Heart left ventricle (tissue), 16 donors: ENCODE measurements around the gene SPEF1. TPM values are rescaled to one million over a fixed set of nuclear protein-coding genes. Genes with fewer than 3 reads are reported as not detected.

Source experiments
- ATAC-seq, 4 donors: fragments of 200-7000 bp; cut with Tn5 transposase; one replicate each; pipeline ENCODE4 v1.9.1; 2020 to 2022; ENCODE audit warnings: moderate library complexity in 4 of 4, mild to moderate bottlenecking in 3 of 4, moderate number of reproducible peaks in 1 of 4
- DNase-seq, 5 donors: peaks; one replicate each; pipeline ENCODE4 v3.0.0-alpha.2; 2020
- H3K27ac ChIP-seq, 12 donors: fragments of 200-600 bp; sonication (generic) in 4 of 12; one replicate each; pipeline versions ENCODE4 v1.5.0 to v1.8.0; 2016 to 2022; ENCODE audit warnings: mild to moderate bottlenecking in 2 of 12
- H3K27me3 ChIP-seq, 9 donors: fragments of 200-600 bp; sonication (generic) in 2 of 9; one replicate each; pipeline versions ENCODE4 v1.5.1 to v1.8.0; 2016 to 2022; ENCODE audit warnings: mild to moderate bottlenecking in 3 of 9
- H3K36me3 ChIP-seq, 9 donors: fragments of 200-600 bp; sonication (generic) in 2 of 9; one replicate each; pipeline versions ENCODE4 v1.5.0 to v1.8.0; 2018 to 2022; ENCODE audit warnings: mild to moderate bottlenecking in 2 of 9
- H3K4me1 ChIP-seq, 12 donors: fragments of 200-600 bp; sonication (generic) in 4 of 12; one replicate each; pipeline versions ENCODE4 v1.5.0 to v1.8.0; 2016 to 2022; ENCODE audit warnings: mild to moderate bottlenecking in 3 of 12
- H3K4me3 ChIP-seq, 12 donors: fragments of 200-600 bp; sonication (generic) in 4 of 12; one replicate each; pipeline versions ENCODE4 v1.5.0 to v1.8.0; 2017 to 2022; ENCODE audit warnings: mild to moderate bottlenecking in 9 of 12, moderate library complexity in 4 of 12
- H3K9me3 ChIP-seq, 12 donors: fragments of 200-600 bp; sonication (generic) in 4 of 12; one replicate each; pipeline versions ENCODE4 v1.5.0 to v1.8.0; 2016 to 2022; ENCODE audit warnings: mild to moderate bottlenecking in 1 of 12
- POLR2A ChIP-seq, 2 donors: fragments of 450-650 bp; IDR thresholded peaks; one replicate each; pipeline ENCODE4 v1.6.1; 2017; ENCODE audit warnings: antibody characterized with exemption in 2 of 2, mild to moderate bottlenecking in 2 of 2, moderate library complexity in 2 of 2
- WGBS, 4 donors: extraction: QIAGEN DNeasy Blood & Tissue Kit in 2 of 4; methylation state at CpG; one replicate each; pipeline versions ENCODE4 v1.1.5 to v1.1.7; 2013 to 2018; 5-methylcytosine and 5-hydroxymethylcytosine counted together
- intact Hi-C, 10 donors: fragments of 100-400 bp; cut with DNase I; formaldehyde crosslinking; loops; one replicate each; pipeline versions ENCODE4 v1.11.1 to v1.14.2; 2022
- polyA plus RNA-seq, 2 donors: library from polyadenylated mRNA; stranded (reverse); fragments of 200-250 nt; gene quantifications; one replicate each; pipeline ENCODE4 v1.2.3, GENCODE V29; 2013
- total RNA-seq, 9 donors: library from RNA; depleted of rRNA in 2 of 9; stranded (reverse); fragments of >200 nt in 2 of 9; fragmentation: NEBNext Ultra II Directional in 3 of 9; extraction: Animal tissue kit (Norgen Biotek cat#: 25700) in 3 of 9; gene quantifications; one replicate each; pipeline versions ENCODE4 v1.1.0 to v1.2.4, GENCODE V29; 2016 to 2023
- TF ChIP-seq, protein P1 (sequence below), 12 donors: fragments of 200-600 bp; sonication (generic) in 4 of 12; IDR thresholded peaks; one replicate each; pipeline versions ENCODE4 v1.5.0 to v1.8.0; 2018 to 2022; ENCODE audit warnings: antibody characterized with exemption in 12 of 12, mild to moderate bottlenecking in 5 of 12
- donor health status: ischemic (EF 13 %, LVEDD 7.1; RV severe dilation, severe dysfunction).
- donor health status: healthy with polysubstance abuse.
- donor health status: DM: no; HTN: yes; CAD: no.
- donor health status: DM: no; HTN: no; CAD: no.
- donor health status: ischemic (EF 25% LVEDD 6.9; RV normal size, moderate dysfunction).
- donor health status: ischemic (EF 25% LVEDD 5.7; RV mildly dilated, moderate dysfunction).
- donor health status: healthy.
- donor health status: DM: yes; HTN: yes; CAD: no.
- donor health status: ischemic (EF 35%, LVEDD 5.7; RV mildly dilated, moderate dysfunction).
- donor health status: nonischemic (EF 11% LVEDD 7.7; RV severe dilation, severe dysfunction).
- donor health status: DM: yes; HTN: yes; CAD: no.
- donor health status: PGD.
- donor health status: ischemic (EF 29% LVEDD 5.4; RV normal size, mild dysfunction).
- donor health status: nonischemic (EF 23%, LVEDD 6.1; RV moderate dilation, normal function).

SPEF1 gene
- total and polyA plus RNA-seq, 11 donors, result 0.11 to 0.65 (median 0.19) TPM; not detected in 5

DNA sequence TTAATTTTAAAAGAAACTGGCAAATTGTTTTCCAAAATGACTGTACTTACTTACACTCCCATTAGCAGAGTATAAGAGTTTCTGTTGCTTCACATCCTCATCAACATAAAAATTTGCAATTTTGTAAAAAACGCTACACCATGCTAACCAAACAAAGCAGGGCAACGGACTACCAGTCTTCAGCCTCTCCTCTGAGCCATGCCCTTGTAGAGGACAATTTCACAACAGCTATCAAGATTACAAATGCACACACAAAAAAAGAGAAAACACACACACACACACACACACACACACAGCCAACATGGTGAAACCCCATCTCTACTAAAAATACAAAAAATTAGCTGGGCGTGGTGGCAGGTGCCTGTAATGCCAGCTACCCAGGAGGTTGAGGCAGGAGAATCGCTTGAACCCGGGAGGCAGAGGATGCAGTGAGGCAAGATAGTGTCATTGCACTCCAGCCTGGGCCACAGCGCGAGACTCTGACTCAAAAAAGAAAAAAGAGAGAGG is 9.6 kb downstream of the SPEF1 start:
- Histone ChIP-seq H3K27me3 (no peaks in the 10 kb centered on the region), H3K4me1 (peaks cover 0 to 21% (median 15%) of the 10 kb centered on the region in 12 donors), H3K9me3 (peaks cover 0 to 4% (median 0%) of the 10 kb centered on the region in 12 donors), H3K4me3 (no peak overlapping the region), H3K27ac (no peak overlapping the region), H3K36me3 (no peaks in the 10 kb centered on the region)
- peak in 1 of 5 donors; percentile 3 for DNase-seq
- TF ChIP-seq, protein P1, sequence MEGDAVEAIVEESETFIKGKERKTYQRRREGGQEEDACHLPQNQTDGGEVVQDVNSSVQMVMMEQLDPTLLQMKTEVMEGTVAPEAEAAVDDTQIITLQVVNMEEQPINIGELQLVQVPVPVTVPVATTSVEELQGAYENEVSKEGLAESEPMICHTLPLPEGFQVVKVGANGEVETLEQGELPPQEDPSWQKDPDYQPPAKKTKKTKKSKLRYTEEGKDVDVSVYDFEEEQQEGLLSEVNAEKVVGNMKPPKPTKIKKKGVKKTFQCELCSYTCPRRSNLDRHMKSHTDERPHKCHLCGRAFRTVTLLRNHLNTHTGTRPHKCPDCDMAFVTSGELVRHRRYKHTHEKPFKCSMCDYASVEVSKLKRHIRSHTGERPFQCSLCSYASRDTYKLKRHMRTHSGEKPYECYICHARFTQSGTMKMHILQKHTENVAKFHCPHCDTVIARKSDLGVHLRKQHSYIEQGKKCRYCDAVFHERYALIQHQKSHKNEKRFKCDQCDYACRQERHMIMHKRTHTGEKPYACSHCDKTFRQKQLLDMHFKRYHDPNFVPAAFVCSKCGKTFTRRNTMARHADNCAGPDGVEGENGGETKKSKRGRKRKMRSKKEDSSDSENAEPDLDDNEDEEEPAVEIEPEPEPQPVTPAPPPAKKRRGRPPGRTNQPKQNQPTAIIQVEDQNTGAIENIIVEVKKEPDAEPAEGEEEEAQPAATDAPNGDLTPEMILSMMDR (IDR thresholded peaks at IDR 0.05), result no peak
- no peak for TF ChIP-seq POLR2A (IDR thresholded peaks at IDR 0.05)
- intact Hi-C loops, result loop anchor here in 3 of 10 donors (10.0 kb wide), 3 partner anchors 57 to 307 kb away; partner anchors contain the start of gene SIGLEC1 (in 1 of the 3)
- no peak for ATAC-seq
- WGBS, 4 donors, result 82 to 88% (median 84%) methylated on average over 7 of the region's 7 CpGs

DNA sequence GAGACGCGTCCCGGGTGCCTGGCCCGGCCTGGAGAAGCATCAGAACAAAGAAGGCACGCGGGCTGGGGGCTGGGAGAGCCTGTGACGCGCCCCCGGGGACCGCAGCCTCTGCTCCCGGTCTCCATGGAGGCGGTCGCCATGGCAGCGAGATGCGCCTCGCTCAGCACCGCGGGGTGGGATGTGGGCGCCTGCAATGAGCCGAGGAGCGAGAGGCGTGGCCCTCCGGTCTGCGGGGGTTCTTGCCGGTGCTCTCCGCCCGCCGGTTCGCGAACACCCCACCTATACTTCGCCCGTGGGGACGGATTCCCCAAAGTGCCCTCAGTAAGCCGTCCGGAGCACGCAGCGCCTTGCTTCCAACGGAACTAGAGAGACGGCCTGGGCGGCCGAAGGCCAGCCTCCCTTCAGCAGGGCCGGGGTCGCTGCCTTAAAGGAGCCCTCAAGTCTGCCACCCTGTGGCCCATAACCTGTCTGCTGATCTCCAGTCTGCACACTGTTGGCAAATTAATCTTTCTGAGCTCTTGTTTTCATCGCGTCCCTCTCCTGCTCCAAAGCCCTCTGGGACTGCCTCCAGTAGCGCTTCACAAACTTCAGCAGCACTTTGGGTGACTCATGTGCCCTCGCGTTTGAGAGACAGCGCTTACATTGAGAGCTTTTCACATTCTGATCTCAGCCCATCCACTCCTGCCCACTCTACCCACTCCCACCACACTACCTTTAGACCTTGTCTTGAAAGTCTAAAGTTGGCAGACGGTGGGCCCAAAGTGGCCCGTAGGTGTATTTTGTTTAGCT is 12.7 kb downstream of the SPEF1 start:
- Histone ChIP-seq H3K9me3 (no peaks in the 10 kb centered on the region), H3K36me3 (no peaks in the 10 kb centered on the region), H3K27me3 (no peaks in the 10 kb centered on the region), H3K4me3 (peak overlapping the region; percentile 49 to 78 (median 69)), H3K27ac (peak overlapping the region; percentile 54 to 96 (median 86)), H3K4me1 (peaks cover 0 to 47% (median 22%) of the 10 kb centered on the region in 12 donors)
- WGBS, 4 donors, result 1 to 4% (median 2%) methylated on average over 19 to 51 of the region's 51 CpGs
- peak; percentile 23 to 58 (median 53) for ATAC-seq
- intact Hi-C loops, result loop anchor here in 4 of 10 donors (2.0 to 5.0 kb wide), 4 partner anchors 51 to 91 kb away; partner anchors contain the start of gene SIGLEC1 (in 1 of the 4)
- DNase-seq, result peak; percentile 76 to 84 (median 80)
- TF ChIP-seq, protein P1 (IDR thresholded peaks at IDR 0.05), result peak; percentile 35 to 72 (median 49)
- no peak for TF ChIP-seq POLR2A (IDR thresholded peaks at IDR 0.05)

DNA sequence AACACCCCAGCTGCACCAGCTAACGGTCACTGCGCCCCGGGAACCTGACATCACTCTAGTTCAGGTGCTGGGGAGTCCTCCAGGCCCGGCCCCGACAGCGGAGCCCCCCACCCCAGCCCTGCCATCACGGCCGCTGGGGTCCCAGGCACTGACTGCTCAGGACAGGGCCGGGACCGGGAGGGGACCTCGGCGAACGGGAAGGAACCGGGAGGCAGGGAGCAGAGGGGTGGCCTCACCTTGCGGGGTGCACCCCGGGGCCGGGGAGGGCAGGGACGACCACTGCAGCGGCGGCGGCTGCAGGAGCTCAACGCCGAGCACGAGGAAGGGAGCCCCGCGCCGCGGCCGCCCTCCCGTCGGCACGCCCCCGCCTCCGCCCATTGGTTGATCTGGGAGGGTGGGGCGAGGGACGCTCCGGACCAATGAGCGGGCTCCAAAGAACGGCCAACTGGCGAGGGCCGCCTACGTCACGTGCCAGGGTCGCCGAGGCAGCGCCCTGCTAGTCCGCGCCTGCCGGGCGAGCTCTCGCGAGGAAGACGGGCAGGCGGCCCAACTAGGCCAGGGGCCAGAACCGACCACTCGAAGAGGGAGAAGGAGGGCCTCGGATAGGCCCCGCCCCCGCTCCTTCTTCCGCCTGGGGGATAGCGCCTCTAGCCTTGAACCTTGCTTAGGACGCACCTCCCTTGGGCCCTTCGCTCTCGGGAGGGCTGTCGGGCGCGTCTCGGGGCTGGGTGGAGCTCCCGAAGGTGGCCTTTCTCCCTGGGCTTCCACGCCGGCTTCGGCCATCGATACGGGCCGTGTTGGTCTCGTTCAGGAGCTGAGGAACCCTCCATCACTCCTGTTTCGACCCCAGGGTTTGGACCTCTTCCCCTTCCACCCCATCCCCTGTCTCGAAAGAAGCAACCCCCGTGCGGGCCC is 13.6 kb downstream of the SPEF1 start, which contains the start of gene ADISSP:
TSS of gene ADISSP (minus strand) at position 327 of the 915 bp plus-strand sequence. CDS start 7,653 bp downstream, outside the sequence.
- H3K27me3 ChIP-seq, result no peaks in the 10 kb centered on the region
- 0 to 1% (median 1%) methylated on average over 35 to 80 of the region's 80 CpGs for WGBS, 4 donors
- intact Hi-C loops, result loop anchor here in 4 of 10 donors (2.0 to 5.0 kb wide), 4 partner anchors 50 to 90 kb away; partner anchors contain the start of gene SIGLEC1 (in 1 of the 4)
- no peaks in the 10 kb centered on the region for H3K36me3 ChIP-seq
- peak within 1 kb of the TSS; percentile 49 to 78 (median 69) for H3K4me3 ChIP-seq
- peaks cover 0 to 47% (median 22%) of the 10 kb centered on the region in 12 donors for H3K4me1 ChIP-seq
- H3K27ac ChIP-seq, result peak within 1 kb of the TSS; percentile 54 to 96 (median 86)
- TF ChIP-seq, protein P1 (IDR thresholded peaks at IDR 0.05), result peak in 4 of 12 donors; percentile 21 to 44 (median 28)
- TF ChIP-seq POLR2A (IDR thresholded peaks at IDR 0.05), result peak in 1 of 2 donors; percentile 69
- DNase-seq (peak; percentile 99 to 100 (median 99)), ATAC-seq (peak; percentile 96 to 98 (median 96))
- no peaks in the 10 kb centered on the region for H3K9me3 ChIP-seq
